ENCODE measurements around the gene ACSF2.

The ACSF2 gene

DNA sequence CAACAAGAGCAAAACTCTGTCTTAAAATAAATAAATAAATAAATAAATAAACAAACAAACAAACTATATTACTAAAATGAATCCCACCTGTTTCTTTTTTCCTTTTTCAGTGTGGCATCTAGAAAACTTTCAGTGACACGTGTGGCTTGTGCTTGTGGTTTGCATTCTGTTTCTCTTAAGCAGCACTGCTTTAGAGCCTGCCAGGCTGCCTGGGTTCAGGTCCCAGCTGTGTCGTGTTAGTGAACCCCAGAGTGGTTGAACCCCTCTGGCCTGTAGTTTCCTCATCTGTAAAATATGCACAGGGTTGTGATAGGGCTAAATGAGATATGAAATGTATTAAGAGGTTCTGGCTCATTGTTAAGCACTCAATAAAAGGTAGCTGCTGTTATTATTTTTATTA is 94.5 kb downstream of the ACSF2 start:
- in situ Hi-C loops (cut with MboI; ENCODE audit: low sequenced_read_pairs) = no loop called here

DNA sequence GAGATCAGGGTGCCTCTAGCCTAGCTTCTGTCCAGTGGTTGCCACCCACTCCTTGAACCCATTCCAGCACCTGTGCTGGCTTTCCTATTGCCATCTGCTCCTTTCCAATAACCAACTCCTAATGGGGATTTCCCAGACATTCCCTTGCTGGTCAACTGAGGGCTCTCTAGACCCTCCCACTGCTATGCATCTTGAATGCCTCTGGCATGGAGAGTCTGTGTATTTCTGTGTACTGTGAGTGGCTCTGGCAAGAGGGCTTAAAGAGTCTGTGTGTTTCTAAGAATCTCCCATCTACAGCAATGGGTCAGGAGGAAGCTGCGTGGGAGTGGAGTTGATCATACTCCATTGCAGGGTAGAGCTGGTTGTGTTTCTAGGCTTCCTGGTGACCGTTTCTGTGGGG is 95.5 kb downstream of the ACSF2 start:
- in situ Hi-C loops (cut with MboI; ENCODE audit: low sequenced_read_pairs) = no loop called here

DNA sequence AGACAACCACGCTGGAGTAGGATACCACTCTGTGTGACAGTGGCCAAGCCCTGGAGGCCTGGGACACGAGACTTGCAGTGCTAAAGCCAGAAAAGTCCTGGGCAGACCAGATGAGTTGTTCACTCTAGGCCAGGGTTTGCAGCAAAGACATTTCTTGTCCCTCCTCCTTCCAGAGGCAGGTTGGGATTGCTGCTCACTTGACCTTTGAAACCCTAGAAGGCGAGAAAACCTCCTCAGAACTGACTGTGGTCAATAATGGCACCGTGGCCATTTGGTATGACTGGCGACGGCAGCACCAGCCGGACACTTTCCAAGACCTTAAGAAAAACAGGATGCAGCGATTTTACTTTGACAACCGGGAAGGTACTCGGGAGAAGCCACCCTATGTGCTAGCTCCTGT is 96.7 kb downstream of the ACSF2 start:
- in situ Hi-C loops (cut with MboI; ENCODE audit: low sequenced_read_pairs) = no loop called here

DNA sequence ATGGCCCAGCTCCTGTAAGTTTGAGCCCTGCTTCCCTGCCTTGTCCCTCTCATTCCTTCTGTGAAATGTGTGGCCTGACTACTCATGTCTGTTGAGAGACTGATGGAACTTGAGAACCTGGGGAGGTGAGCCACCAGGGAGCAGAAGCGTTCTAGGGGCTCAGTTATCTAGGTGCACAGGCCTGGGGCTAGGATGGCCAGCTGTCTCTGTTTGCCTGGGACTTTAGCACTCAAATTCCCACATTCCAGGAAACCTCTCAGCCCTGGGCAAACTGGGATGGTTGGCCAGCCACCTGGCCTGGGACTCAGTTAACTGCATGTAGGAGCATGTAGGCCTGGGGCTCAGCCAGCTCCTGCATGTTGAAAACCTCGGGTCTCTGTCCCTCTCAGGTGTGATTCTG is 97.2 kb downstream of the ACSF2 start:
- in situ Hi-C loops (cut with MboI; ENCODE audit: low sequenced_read_pairs) = no loop called here

All from HL-60/S4 (cell line).